SK-N-SH (cell line): Measurements from ENCODE around the gene MICU2.

Experiments used
- EZH2phosphoT487 ChIP-seq: fragments of 200-600 bp; sonication (generic); IDR thresholded peaks from 2 replicates; pipeline ENCODE4 v1.6.1; 2017; ENCODE audit warnings: low read depth, mixed run types, mild to moderate bottlenecking, antibody characterized with exemption, moderate library complexity, borderline replicate concordance
- GABPA ChIP-seq: IDR thresholded peaks from 2 replicates; pipeline ENCODE4 v1.4.0; 2012; ENCODE audit warnings: low read depth, mild to moderate bottlenecking
- JUND ChIP-seq: IDR thresholded peaks from 2 replicates; pipeline ENCODE4 v1.4.0; 2012
- NRF1 ChIP-seq: IDR thresholded peaks from 2 replicates; pipeline ENCODE4 v1.6.1; 2012; ENCODE audit warnings: low read depth, mild to moderate bottlenecking, low read length
- POLR2AphosphoS5 ChIP-seq: IDR thresholded peaks from 2 replicates; pipeline ENCODE4 v1.6.1; 2012; ENCODE audit warnings: low read depth, low read length
- RCOR1 ChIP-seq: fragments of 150-350 bp; IDR thresholded peaks from 2 replicates; pipeline ENCODE4 v1.6.1; 2017; ENCODE audit warnings: antibody characterized with exemption, low read length
- RFX5 ChIP-seq: IDR thresholded peaks from 2 replicates; pipeline ENCODE4 v1.6.1; 2012; ENCODE audit warnings: mild to moderate bottlenecking, improper control_type of control experiment, low read length
- TAF1 ChIP-seq: IDR thresholded peaks from 2 replicates; pipeline ENCODE4 v1.6.1; 2012; ENCODE audit warnings: low read depth, mild to moderate bottlenecking, low read length, moderate library complexity, borderline replicate concordance
- TCF12 ChIP-seq: IDR thresholded peaks from 2 replicates; pipeline ENCODE4 v1.4.0; 2012
- TEAD4 ChIP-seq: IDR thresholded peaks from 2 replicates; pipeline ENCODE4 v1.4.0; 2012; ENCODE audit warnings: mild to moderate bottlenecking, borderline replicate concordance; ENCODE audit not compliant: insufficient read depth
- ZBTB33 ChIP-seq: IDR thresholded peaks from 2 replicates; pipeline ENCODE4 v1.4.0; 2012; ENCODE audit warnings: low read depth, borderline replicate concordance
- TF ChIP-seq, protein P1 (sequence below): fragments of 200-600 bp; sonication (generic); IDR thresholded peaks from 2 replicates; pipeline ENCODE4 v1.6.1; 2017; ENCODE audit warnings: antibody characterized with exemption, mild to moderate bottlenecking, moderate library complexity
- TF ChIP-seq, protein P2 (sequence below): IDR thresholded peaks from 2 replicates; pipeline ENCODE4 v1.4.0; 2012; ENCODE audit warnings: low read depth

DNA sequence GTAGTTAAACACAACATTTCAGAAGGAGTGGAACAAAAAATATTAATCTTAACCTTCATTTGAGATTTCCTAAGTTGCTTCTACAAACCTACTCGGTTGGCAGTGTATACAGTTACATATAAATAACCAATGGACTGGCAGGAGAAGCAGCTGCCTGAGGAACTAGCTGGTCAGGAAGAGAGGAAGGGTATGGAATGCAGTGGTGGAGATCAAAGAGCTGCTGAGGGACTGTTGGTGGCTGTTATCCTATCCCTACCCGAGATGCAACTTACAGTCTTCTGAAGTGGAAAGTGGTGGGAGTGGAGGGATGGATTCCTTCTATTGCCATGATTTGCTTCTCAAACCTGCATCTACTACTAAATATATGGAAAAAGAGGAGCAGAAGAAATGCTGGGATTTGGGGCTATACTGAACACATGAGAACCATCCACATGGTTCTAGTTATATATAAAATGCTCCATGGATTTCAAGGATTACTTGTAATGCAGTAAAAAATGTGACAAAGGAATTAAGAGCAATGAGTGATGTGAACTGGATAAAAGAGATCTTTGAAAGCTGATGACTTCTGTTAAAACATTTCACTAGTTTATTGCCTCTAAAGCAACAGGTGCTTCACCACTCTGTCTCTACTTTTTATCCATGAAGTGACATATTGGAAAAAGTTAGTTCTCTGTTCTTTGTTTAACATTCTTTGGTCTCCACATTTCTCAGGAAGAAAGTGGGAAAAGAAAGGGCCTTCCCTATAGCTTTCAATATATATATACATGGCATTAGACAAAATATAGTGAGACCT lies 29.9 kb downstream of the MICU2 start:
- TF ChIP-seq, protein P1, sequence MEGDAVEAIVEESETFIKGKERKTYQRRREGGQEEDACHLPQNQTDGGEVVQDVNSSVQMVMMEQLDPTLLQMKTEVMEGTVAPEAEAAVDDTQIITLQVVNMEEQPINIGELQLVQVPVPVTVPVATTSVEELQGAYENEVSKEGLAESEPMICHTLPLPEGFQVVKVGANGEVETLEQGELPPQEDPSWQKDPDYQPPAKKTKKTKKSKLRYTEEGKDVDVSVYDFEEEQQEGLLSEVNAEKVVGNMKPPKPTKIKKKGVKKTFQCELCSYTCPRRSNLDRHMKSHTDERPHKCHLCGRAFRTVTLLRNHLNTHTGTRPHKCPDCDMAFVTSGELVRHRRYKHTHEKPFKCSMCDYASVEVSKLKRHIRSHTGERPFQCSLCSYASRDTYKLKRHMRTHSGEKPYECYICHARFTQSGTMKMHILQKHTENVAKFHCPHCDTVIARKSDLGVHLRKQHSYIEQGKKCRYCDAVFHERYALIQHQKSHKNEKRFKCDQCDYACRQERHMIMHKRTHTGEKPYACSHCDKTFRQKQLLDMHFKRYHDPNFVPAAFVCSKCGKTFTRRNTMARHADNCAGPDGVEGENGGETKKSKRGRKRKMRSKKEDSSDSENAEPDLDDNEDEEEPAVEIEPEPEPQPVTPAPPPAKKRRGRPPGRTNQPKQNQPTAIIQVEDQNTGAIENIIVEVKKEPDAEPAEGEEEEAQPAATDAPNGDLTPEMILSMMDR, result no peak
- TF ChIP-seq TEAD4 (no peak), TCF12 (no peak), NRF1 (no peak), GABPA (no peak), ZBTB33 (no peak), EZH2phosphoT487 (no peak), RCOR1 (no peak), JUND (no peak), POLR2AphosphoS5 (no peak), RFX5 (no peak), TAF1 (no peak)
- TF ChIP-seq, protein P2, sequence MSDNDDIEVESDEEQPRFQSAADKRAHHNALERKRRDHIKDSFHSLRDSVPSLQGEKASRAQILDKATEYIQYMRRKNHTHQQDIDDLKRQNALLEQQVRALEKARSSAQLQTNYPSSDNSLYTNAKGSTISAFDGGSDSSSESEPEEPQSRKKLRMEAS, result no peak
